Neural cell (in vitro differentiated cells): ENCODE measurements around the gene RHEX. TPM values are rescaled to one million over a fixed set of nuclear protein-coding genes. Genes with fewer than 3 reads are reported as not detected.

Source experiments
- H2AFZ ChIP-seq: fragments of 200-600, 300-800 bp; sonication (generic), shearing (Covaris generic); 2 replicates; pipeline ENCODE4 v1.6.0; 2014; ENCODE audit warnings: low read depth, mild to moderate bottlenecking, antibody characterized with exemption, low read length, moderate library complexity
- H3F3A ChIP-seq: fragments of 200-600 bp; shearing (Covaris generic); 2 replicates; pipeline ENCODE4 v1.6.1; 2016; ENCODE audit warnings: mild to moderate bottlenecking, moderate library complexity, mixed read lengths, antibody characterized with exemption, low read length; ENCODE audit not compliant: insufficient read depth, poor library complexity, severe bottlenecking
- H3K27ac ChIP-seq: fragments of 200-600, 300-800 bp; sonication (generic), shearing (Covaris generic); 2 replicates; pipeline ENCODE4 v1.5.1; 2014; ENCODE audit warnings: mild to moderate bottlenecking, low read length, moderate library complexity
- H3K27me3 ChIP-seq: fragments of 300-800, 200-600 bp; sonication (generic), shearing (Covaris generic); 2 replicates; pipeline ENCODE4 v1.6.0; 2014; ENCODE audit warnings: mild to moderate bottlenecking, low read depth, low read length, moderate library complexity; ENCODE audit not compliant: insufficient read depth
- H3K36me3 ChIP-seq: fragments of 300-800, 200-600 bp; sonication (generic), shearing (Covaris generic); 2 replicates; pipeline ENCODE4 v1.5.1; 2014; ENCODE audit warnings: mild to moderate bottlenecking, antibody characterized with exemption, low read length, moderate library complexity; ENCODE audit not compliant: insufficient read depth
- H3K4me2 ChIP-seq: fragments of 300-800, 200-600 bp; sonication (generic), shearing (Covaris generic); 2 replicates; pipeline ENCODE4 v1.6.0; 2014; ENCODE audit warnings: mild to moderate bottlenecking, low read length
- H3K4me3 ChIP-seq: fragments of 300-800, 200-600 bp; sonication (generic), shearing (Covaris generic); 2 replicates; pipeline ENCODE4 v1.5.1; 2014; ENCODE audit warnings: mild to moderate bottlenecking, low read length, moderate library complexity
- H3K79me2 ChIP-seq: fragments of 200-600 bp; shearing (Covaris generic); replicated peaks from 2 replicates; pipeline ENCODE4 v1.6.0; 2014; ENCODE audit warnings: mild to moderate bottlenecking, low read length, moderate library complexity; ENCODE audit not compliant: insufficient read depth
- H3K9ac ChIP-seq: fragments of 300-800, 200-600 bp; sonication (generic), shearing (Covaris generic); 2 replicates; pipeline ENCODE4 v1.6.1; 2016; ENCODE audit warnings: mild to moderate bottlenecking, low read length, mixed read lengths
- H3K9me2 ChIP-seq: fragments of 200-600 bp; shearing (Covaris generic); 2 replicates; pipeline ENCODE4 v1.6.1; 2016; ENCODE audit warnings: mild to moderate bottlenecking, low read length, mixed read lengths; ENCODE audit not compliant: insufficient read depth
- H3K9me3 ChIP-seq: fragments of 200-600, 300-800 bp; sonication (generic), shearing (Covaris generic); 2 replicates; pipeline ENCODE4 v1.6.1; 2016; ENCODE audit warnings: mild to moderate bottlenecking, mixed run types, low read length, moderate library complexity, mixed read lengths
- H4K20me1 ChIP-seq: fragments of 200-600 bp; shearing (Covaris generic); 2 replicates; pipeline ENCODE4 v1.6.1; 2016; ENCODE audit warnings: mild to moderate bottlenecking, mixed run types; ENCODE audit not compliant: insufficient read depth
- CTCF ChIP-seq: fragments of 450-650 bp; IDR thresholded peaks from 2 replicates; pipeline ENCODE4 v1.5.1; 2014; ENCODE audit warnings: antibody characterized with exemption, mild to moderate bottlenecking, moderate library complexity; ENCODE audit not compliant: poor library complexity, severe bottlenecking
- EP300 ChIP-seq: fragments of 450-650 bp; conservative IDR thresholded peaks from 2 replicates; pipeline ENCODE4 v1.6.1; 2014; ENCODE audit warnings: antibody characterized with exemption, mild to moderate bottlenecking, moderate library complexity; ENCODE audit not compliant: poor library complexity, severe bottlenecking
- EZH2 ChIP-seq: fragments of 200-600, 300-800 bp; shearing (Covaris generic), sonication (generic); IDR thresholded peaks from 2 replicates; pipeline ENCODE4 v1.6.1; 2014; ENCODE audit warnings: antibody characterized with exemption, low read length, borderline replicate concordance, mild to moderate bottlenecking; ENCODE audit not compliant: insufficient read depth, poor library complexity, severe bottlenecking
- MXI1 ChIP-seq: fragments of 450-650 bp; conservative IDR thresholded peaks from 2 replicates; pipeline ENCODE4 v1.6.1; 2014; ENCODE audit warnings: antibody characterized with exemption, mild to moderate bottlenecking; ENCODE audit not compliant: poor library complexity, severe bottlenecking
- POLR2AphosphoS5 ChIP-seq: IDR thresholded peaks from 2 replicates; pipeline ENCODE4 v1.6.1; 2012
- RAD21 ChIP-seq: fragments of 450-650 bp; conservative IDR thresholded peaks from 2 replicates; pipeline ENCODE4 v1.6.1; 2014; ENCODE audit warnings: antibody characterized with exemption, mild to moderate bottlenecking, moderate library complexity
- REST ChIP-seq: IDR thresholded peaks from 2 replicates; pipeline ENCODE4 v1.6.1; 2012; ENCODE audit warnings: borderline replicate concordance
- SMC3 ChIP-seq: fragments of 450-650 bp; conservative IDR thresholded peaks from 2 replicates; pipeline ENCODE4 v1.6.1; 2014; ENCODE audit warnings: antibody characterized with exemption, mild to moderate bottlenecking, moderate library complexity; ENCODE audit not compliant: poor library complexity
- TAF1 ChIP-seq: IDR thresholded peaks from 2 replicates; pipeline ENCODE4 v1.6.1; 2012; ENCODE audit warnings: low read depth
- polyA plus RNA-seq: library from polyadenylated mRNA; depleted of rRNA; stranded (reverse); fragments of >200 nt; gene quantifications from 2 replicates; pipeline ENCODE4 v1.2.3, GENCODE V29; 2014

RHEX gene
- polyA plus RNA-seq, 1 donor from 2014 or later = not detected

GRCh38 chr1:206102292-206102936 lies 49.4 kb downstream of the RHEX start:
- no peaks in the 10 kb centered on the region for H3K36me3 ChIP-seq
- H3K27ac ChIP-seq = no peak overlapping the region
- H2AFZ ChIP-seq = no peak overlapping the region
- no peak overlapping the region for H3K4me2 ChIP-seq
- H3F3A ChIP-seq = no peaks in the 10 kb centered on the region
- no peaks in the 10 kb centered on the region for H3K9me3 ChIP-seq
- H4K20me1 ChIP-seq = no peaks in the 10 kb centered on the region
- no peaks in the 10 kb centered on the region for H3K79me2 ChIP-seq
- H3K9ac ChIP-seq = no peak overlapping the region
- TF ChIP-seq EP300 = no peak
- TF ChIP-seq RAD21 = no peak
- no peaks in the 10 kb centered on the region for H3K27me3 ChIP-seq
- H3K9me2 ChIP-seq = no peaks in the 10 kb centered on the region
- H3K4me3 ChIP-seq = no peak overlapping the region

- Histone ChIP-seq H3K27ac (no peak overlapping the region), H2AFZ (no peak overlapping the region), H3K79me2 (no peaks in the 10 kb centered on the region), H3K27me3 (no peaks in the 10 kb centered on the region), H3K4me2 (no peak overlapping the region), H3K9me2 (no peaks in the 10 kb centered on the region), H3K36me3 (no peaks in the 10 kb centered on the region), H3K9me3 (no peaks in the 10 kb centered on the region), H4K20me1 (no peaks in the 10 kb centered on the region), H3K9ac (no peak overlapping the region), H3K4me3 (no peak overlapping the region), H3F3A (no peaks in the 10 kb centered on the region)
- TF ChIP-seq TAF1 = no peak
- TF ChIP-seq EZH2 = no peak
- no peak for TF ChIP-seq RAD21
- TF ChIP-seq REST = no peak
- TF ChIP-seq MXI1 = no peak
- no peak for TF ChIP-seq POLR2AphosphoS5
- no peak for TF ChIP-seq EP300
- TF ChIP-seq CTCF = no peak
- no peak for TF ChIP-seq SMC3
Measured at GRCh38 chr1:206103979-206104378, 51.0 kb downstream of the RHEX start.
